Omental fat pad (tissue), 4 donors: ENCODE results near the gene RAN. TPM values are rescaled to one million over a fixed set of nuclear protein-coding genes. Genes with fewer than 3 reads are reported as not detected.

ENCODE experiments used
- ATAC-seq: fragments of 150-250 bp; one replicate; pipeline ENCODE4 v1.9.1; 2016; ENCODE audit warnings: mild to moderate bottlenecking, moderate library complexity; ENCODE audit not compliant: low FRiP score
- DNase-seq: peaks from one replicate; pipeline ENCODE4 v3.0.0-alpha.2; 2019; ENCODE audit warnings: low spot score
- total RNA-seq, 4 donors: library from RNA; depleted of rRNA; stranded (reverse); fragments of >200 nt; gene quantifications; one replicate each; pipeline ENCODE4 v1.1.0, GENCODE V29; 2016
- TF ChIP-seq, protein P1 (sequence below), 3 donors: fragments of 450-650 bp; IDR thresholded peaks; one replicate each; pipeline ENCODE4 v1.5.1; 2016 to 2017; ENCODE audit warnings: antibody characterized with exemption in 3 of 3, mild to moderate bottlenecking in 3 of 3, moderate library complexity in 2 of 3

The RAN gene
- total RNA-seq, 4 donors from 2014 or later, result 159 to 468 (median 228) TPM

- DNase-seq, result no peak
- no peak for ATAC-seq
- TF ChIP-seq, protein P1, sequence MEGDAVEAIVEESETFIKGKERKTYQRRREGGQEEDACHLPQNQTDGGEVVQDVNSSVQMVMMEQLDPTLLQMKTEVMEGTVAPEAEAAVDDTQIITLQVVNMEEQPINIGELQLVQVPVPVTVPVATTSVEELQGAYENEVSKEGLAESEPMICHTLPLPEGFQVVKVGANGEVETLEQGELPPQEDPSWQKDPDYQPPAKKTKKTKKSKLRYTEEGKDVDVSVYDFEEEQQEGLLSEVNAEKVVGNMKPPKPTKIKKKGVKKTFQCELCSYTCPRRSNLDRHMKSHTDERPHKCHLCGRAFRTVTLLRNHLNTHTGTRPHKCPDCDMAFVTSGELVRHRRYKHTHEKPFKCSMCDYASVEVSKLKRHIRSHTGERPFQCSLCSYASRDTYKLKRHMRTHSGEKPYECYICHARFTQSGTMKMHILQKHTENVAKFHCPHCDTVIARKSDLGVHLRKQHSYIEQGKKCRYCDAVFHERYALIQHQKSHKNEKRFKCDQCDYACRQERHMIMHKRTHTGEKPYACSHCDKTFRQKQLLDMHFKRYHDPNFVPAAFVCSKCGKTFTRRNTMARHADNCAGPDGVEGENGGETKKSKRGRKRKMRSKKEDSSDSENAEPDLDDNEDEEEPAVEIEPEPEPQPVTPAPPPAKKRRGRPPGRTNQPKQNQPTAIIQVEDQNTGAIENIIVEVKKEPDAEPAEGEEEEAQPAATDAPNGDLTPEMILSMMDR (IDR thresholded peaks at IDR 0.05), result no peak
These were observed 41.7 kb upstream of the RAN start for GRCh38 chr12:130830246-130830551.

GRCh38 chr12:130831246-130831645 lies 40.6 kb upstream of the RAN start:
- TF ChIP-seq, protein P1 (IDR thresholded peaks at IDR 0.05), result no peak
- DNase-seq (no peak), ATAC-seq (no peak)

DNA sequence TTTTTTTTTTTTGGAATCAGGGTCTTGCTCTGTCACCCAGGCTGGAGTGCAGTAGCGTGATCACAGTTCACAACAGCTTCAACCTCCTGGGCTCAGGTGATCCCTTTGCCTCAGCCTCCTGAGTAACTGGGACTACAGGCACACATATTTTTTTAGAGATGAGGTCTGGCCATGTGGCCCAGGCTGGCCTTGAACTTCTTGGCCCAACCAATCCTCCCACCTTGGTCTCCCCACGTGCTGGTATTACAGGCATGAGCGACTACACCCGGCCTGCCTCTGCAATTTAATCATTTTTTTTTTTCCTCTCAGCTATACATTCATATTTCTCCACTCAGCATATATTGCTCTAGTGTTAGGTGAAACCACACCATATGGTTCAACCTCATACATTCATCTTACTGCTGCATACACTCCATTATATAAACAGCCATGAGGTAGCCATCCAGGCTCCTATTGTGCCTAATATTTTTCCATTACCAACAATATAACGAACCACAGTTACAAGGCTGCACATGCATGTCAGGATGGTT lies 39.9 kb upstream of the RAN start:
- ATAC-seq (no peak), DNase-seq (no peak)
- TF ChIP-seq, protein P1 (IDR thresholded peaks at IDR 0.05), result no peak

DNA sequence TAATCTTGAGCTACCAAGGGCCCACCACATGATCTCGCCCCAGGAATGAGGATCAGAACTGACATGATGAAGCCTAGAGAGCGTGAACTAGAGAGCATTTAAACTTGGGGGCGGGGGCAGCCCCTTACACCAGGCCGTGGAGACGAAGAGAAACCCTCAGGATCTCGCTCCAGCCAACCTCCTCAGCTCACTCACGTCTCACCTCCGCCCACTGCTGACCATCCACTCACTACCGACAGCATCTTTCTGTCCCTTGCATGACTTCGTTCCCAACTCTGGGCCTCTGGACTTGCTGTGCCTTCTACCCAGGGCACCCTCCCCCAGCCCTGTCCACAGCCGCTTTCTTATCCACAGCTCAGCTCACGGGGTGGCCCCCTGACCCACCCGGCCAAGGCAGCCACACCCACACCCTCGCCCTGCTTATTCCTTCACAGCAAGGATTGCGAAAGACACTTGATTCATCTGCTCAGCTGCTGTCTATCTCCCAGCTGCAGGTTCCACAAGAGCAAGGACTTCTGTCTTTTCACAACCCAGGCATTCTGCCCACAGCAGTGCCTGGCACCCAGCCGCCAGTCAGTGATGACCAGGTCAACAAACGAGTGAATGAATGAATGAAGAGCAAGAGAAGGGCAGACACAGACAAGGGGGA lies 39.2 kb upstream of the RAN start:
- DNase-seq, result no peak
- TF ChIP-seq, protein P1 (IDR thresholded peaks at IDR 0.05), result no peak
- ATAC-seq, result peak; percentile 91

GRCh38 chr12:130835011-130835410 lies 36.9 kb upstream of the RAN start:
- TF ChIP-seq, protein P1 (IDR thresholded peaks at IDR 0.05), result no peak
- DNase-seq (no peak), ATAC-seq (no peak)

GRCh38 chr12:130835436-130835835 lies 36.4 kb upstream of the RAN start:
- TF ChIP-seq, protein P1 (IDR thresholded peaks at IDR 0.05), result no peak
- no peak for DNase-seq
- ATAC-seq, result no peak

- TF ChIP-seq, protein P1 (IDR thresholded peaks at IDR 0.05), result no peak
- ATAC-seq (peak; percentile 20), DNase-seq (no peak)
These were observed 33.4 kb upstream of the RAN start for GRCh38 chr12:130838284-130838950.
